ENCODE measurements around the gene GBP1. TPM values are rescaled to one million over a fixed set of nuclear protein-coding genes. Genes with fewer than 3 reads are reported as not detected.

GBP1 gene
- total and polyA plus RNA-seq, 2 experiments from 2014 or later: 19.2 to 25.2 TPM

DNA sequence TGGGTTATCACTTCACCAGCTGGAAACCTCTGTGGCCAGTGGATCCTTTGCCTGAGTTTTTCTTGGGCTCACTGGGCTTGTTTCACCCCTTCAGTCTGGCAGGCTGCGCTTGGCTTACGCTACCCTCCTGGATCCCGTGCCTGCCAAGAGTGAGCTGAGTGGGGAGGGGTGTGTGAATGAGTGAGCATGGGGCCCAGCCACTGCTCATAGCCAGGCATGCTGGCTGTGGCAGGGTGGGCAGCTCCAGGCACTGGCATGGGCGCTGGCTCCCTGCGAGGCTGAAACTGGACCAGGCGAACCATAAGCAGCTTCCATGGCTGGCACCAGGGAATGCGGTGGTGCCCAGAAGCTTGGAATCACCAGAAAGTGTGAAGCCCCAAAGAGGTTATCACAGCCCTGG lies 22.5 kb downstream of the GBP1 start:
- H3F3A ChIP-seq (ENCODE audit: insufficient read depth): peaks cover 5% of the 10 kb centered on the region; the same call in 1 of the 2 replicates

DNA sequence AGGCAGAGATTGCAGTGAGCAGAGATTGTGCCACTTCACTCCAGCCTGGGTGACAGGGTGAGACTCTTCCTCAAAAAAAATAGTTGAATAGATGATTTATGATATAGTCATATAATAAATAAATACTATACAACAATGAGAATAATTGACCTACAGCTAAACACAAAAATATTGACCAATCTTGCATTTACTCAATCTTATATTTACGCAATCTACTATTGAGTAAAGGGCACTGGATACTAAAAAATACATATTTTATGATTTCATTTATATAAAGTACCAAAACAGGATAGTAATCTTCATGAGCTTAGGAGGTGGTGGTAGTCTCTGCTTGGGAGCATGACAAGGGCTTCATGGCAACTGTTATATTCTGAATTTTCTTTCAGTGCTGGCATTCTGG lies 23.3 kb downstream of the GBP1 start:
- in situ Hi-C loops (cut with MboI): no loop called here
- 96% methylated on average over 1 of the region's 1 CpG for WGBS, 2 experiments (ENCODE audit: low coverage in 1 of 2, low lambda C conversion rate in 2 of 2, missing lambda C conversion rate in 2 of 2)
- H3K27me3 ChIP-seq (replicated peaks; ENCODE audit: insufficient read depth): no peaks in the 10 kb centered on the region
- peaks cover 5% of the 10 kb centered on the region; the same call in 1 of the 2 replicates for H3F3A ChIP-seq (ENCODE audit: insufficient read depth)
- no peak overlapping the region for H3K4me3 ChIP-seq
- DNase-seq: no peak
- no peak overlapping the region for H3K4me2 ChIP-seq (ENCODE audit: unreplicated experiment)
- H2AFZ ChIP-seq: no peak overlapping the region
- H3K79me2 ChIP-seq (ENCODE audit: insufficient read depth): no peaks in the 10 kb centered on the region
- H3K27ac ChIP-seq: no peak overlapping the region
- H3K9me2 ChIP-seq (ENCODE audit: insufficient read depth): no peaks in the 10 kb centered on the region
- H3K9ac ChIP-seq: no peak overlapping the region
- H3K9me3 ChIP-seq (ENCODE audit: low read depth): no peaks in the 10 kb centered on the region
- H4K20me1 ChIP-seq (ENCODE audit: insufficient read depth): no peaks in the 10 kb centered on the region
- H3K36me3 ChIP-seq (ENCODE audit: low read depth): no peaks in the 10 kb centered on the region
- TF ChIP-seq EZH2phosphoT487 (IDR thresholded peaks at IDR 0.05; ENCODE audit: insufficient read depth, low read depth) (no peak), EZH2 (IDR thresholded peaks at IDR 0.05; ENCODE audit: insufficient read depth, poor library complexity, severe bottlenecking) (no peak)
- H3K4me1 ChIP-seq (ENCODE audit: insufficient read depth): peaks cover 8% of the 10 kb centered on the region

More for the DNA sequence above, 22.5 kb downstream of the GBP1 start:
- H3K4me3 ChIP-seq: no peak overlapping the region
- H3K4me1 ChIP-seq (ENCODE audit: insufficient read depth): peaks cover 8% of the 10 kb centered on the region
- H3K27ac ChIP-seq: no peak overlapping the region
- 88 to 92% methylated on average over 7 of the region's 7 CpGs for WGBS, 2 experiments (ENCODE audit: low coverage in 1 of 2, low lambda C conversion rate in 2 of 2, missing lambda C conversion rate in 2 of 2)
- no peak overlapping the region for H2AFZ ChIP-seq
- no peak for DNase-seq
- H3K9ac ChIP-seq: no peak overlapping the region
- H4K20me1 ChIP-seq (ENCODE audit: insufficient read depth): no peaks in the 10 kb centered on the region
- H3K36me3 ChIP-seq (ENCODE audit: low read depth): no peaks in the 10 kb centered on the region
- H3K9me3 ChIP-seq (ENCODE audit: low read depth): no peaks in the 10 kb centered on the region
- no peaks in the 10 kb centered on the region for H3K27me3 ChIP-seq (replicated peaks; ENCODE audit: insufficient read depth)
- no peak overlapping the region for H3K4me2 ChIP-seq (ENCODE audit: unreplicated experiment)
- no peaks in the 10 kb centered on the region for H3K9me2 ChIP-seq (ENCODE audit: insufficient read depth)
- H3K79me2 ChIP-seq (ENCODE audit: insufficient read depth): no peaks in the 10 kb centered on the region
- in situ Hi-C loops (cut with MboI): no loop called here
- TF ChIP-seq EZH2 (IDR thresholded peaks at IDR 0.05; ENCODE audit: insufficient read depth, poor library complexity, severe bottlenecking) (no peak), EZH2phosphoT487 (IDR thresholded peaks at IDR 0.05; ENCODE audit: insufficient read depth, low read depth) (no peak)

- Histone ChIP-seq H3K4me2 (ENCODE audit: unreplicated experiment) (no peak overlapping the region), H3K79me2 (ENCODE audit: insufficient read depth) (no peaks in the 10 kb centered on the region), H3F3A (ENCODE audit: insufficient read depth) (peaks cover 5% of the 10 kb centered on the region; the same call in 1 of the 2 replicates), H3K9me2 (ENCODE audit: insufficient read depth) (no peaks in the 10 kb centered on the region), H3K36me3 (ENCODE audit: low read depth) (no peaks in the 10 kb centered on the region), H2AFZ (no peak overlapping the region), H4K20me1 (ENCODE audit: insufficient read depth) (no peaks in the 10 kb centered on the region), H3K4me3 (no peak overlapping the region), H3K27ac (no peak overlapping the region), H3K27me3 (replicated peaks; ENCODE audit: insufficient read depth) (no peaks in the 10 kb centered on the region), H3K9ac (no peak overlapping the region), H3K9me3 (ENCODE audit: low read depth) (no peaks in the 10 kb centered on the region), H3K4me1 (ENCODE audit: insufficient read depth) (peaks cover 8% of the 10 kb centered on the region)
- WGBS, 2 experiments (ENCODE audit: low coverage in 1 of 2, low lambda C conversion rate in 2 of 2, missing lambda C conversion rate in 2 of 2): 53 to 64% methylated on average over 3 of the region's 3 CpGs
- peak; percentile 76 for DNase-seq
- TF ChIP-seq EZH2phosphoT487 (IDR thresholded peaks at IDR 0.05; ENCODE audit: insufficient read depth, low read depth): no peak
- TF ChIP-seq EZH2 (IDR thresholded peaks at IDR 0.05; ENCODE audit: insufficient read depth, poor library complexity, severe bottlenecking): no peak
- in situ Hi-C loops (cut with MboI): no loop called here
These were observed 23.8 kb downstream of the GBP1 start for GRCh38 chr1:89041119-89041641.

DNA sequence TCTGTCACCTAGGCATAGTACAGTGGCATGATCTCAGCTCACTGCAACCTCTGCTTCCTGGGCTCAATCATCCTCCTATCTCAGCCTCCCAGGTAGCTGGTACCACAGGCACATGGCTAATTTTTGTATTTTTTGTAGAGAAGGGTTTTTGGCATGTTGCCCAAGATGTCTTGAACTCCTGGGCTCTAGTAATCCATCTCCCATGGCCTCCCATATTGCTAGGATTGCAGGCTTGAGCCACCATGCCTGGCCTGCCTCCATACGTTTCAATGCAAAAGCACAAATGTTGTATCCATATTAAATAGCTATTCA lies 24.7 kb downstream of the GBP1 start:
- in situ Hi-C loops (cut with MboI): no loop called here
- no peak overlapping the region for H2AFZ ChIP-seq
- H3K36me3 ChIP-seq (ENCODE audit: low read depth): no peaks in the 10 kb centered on the region
- WGBS, 2 experiments (ENCODE audit: low coverage in 1 of 2, low lambda C conversion rate in 2 of 2, missing lambda C conversion rate in 2 of 2): 91 to 100% methylated on average over 1 of the region's 1 CpG
- DNase-seq: no peak
- H3F3A ChIP-seq (ENCODE audit: insufficient read depth): peaks cover 5% of the 10 kb centered on the region; the same call in 1 of the 2 replicates
- no peak overlapping the region for H3K4me3 ChIP-seq
- H3K4me2 ChIP-seq (ENCODE audit: unreplicated experiment): no peak overlapping the region
- TF ChIP-seq EZH2 (IDR thresholded peaks at IDR 0.05; ENCODE audit: insufficient read depth, poor library complexity, severe bottlenecking) (no peak), EZH2phosphoT487 (IDR thresholded peaks at IDR 0.05; ENCODE audit: insufficient read depth, low read depth) (no peak)
- H3K9me2 ChIP-seq (ENCODE audit: insufficient read depth): no peaks in the 10 kb centered on the region
- no peak overlapping the region for H3K9ac ChIP-seq
- H3K27me3 ChIP-seq (replicated peaks; ENCODE audit: insufficient read depth): no peaks in the 10 kb centered on the region
- no peaks in the 10 kb centered on the region for H4K20me1 ChIP-seq (ENCODE audit: insufficient read depth)
- peaks cover 8% of the 10 kb centered on the region for H3K4me1 ChIP-seq (ENCODE audit: insufficient read depth)
- H3K27ac ChIP-seq: no peak overlapping the region
- H3K79me2 ChIP-seq (ENCODE audit: insufficient read depth): no peaks in the 10 kb centered on the region
- no peaks in the 10 kb centered on the region for H3K9me3 ChIP-seq (ENCODE audit: low read depth)

DNA sequence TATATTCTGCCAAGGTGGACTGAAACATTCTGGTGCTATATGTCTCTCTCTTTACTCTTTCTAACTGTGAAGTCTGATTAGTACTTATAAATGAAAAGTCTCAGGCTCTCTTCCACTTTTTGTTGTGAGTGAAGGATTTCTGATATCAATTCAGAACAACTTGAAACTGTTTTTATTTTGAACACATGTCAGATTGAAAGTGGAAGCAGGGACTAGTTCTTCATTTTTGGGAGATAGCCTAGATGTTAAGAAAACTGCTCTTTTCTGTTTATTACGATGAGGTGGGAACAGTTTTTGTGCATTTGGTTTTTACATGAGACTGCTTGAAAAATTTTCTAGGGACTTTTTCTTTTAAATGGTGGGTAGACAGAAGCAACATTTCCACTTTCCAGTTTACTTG lies 27.8 kb downstream of the GBP1 start:
- peaks cover 5% of the 10 kb centered on the region; the same call in 1 of the 2 replicates for H3F3A ChIP-seq (ENCODE audit: insufficient read depth)
- H3K4me2 ChIP-seq (ENCODE audit: unreplicated experiment): no peak overlapping the region
- H2AFZ ChIP-seq: no peak overlapping the region
- WGBS, 2 experiments (ENCODE audit: low coverage in 1 of 2, low lambda C conversion rate in 2 of 2, missing lambda C conversion rate in 2 of 2): 71 to 92% methylated on average over 1 of the region's 1 CpG
- no peaks in the 10 kb centered on the region for H3K9me2 ChIP-seq (ENCODE audit: insufficient read depth)
- no peaks in the 10 kb centered on the region for H3K79me2 ChIP-seq (ENCODE audit: insufficient read depth)
- H4K20me1 ChIP-seq (ENCODE audit: insufficient read depth): no peaks in the 10 kb centered on the region
- TF ChIP-seq EZH2 (IDR thresholded peaks at IDR 0.05; ENCODE audit: insufficient read depth, poor library complexity, severe bottlenecking) (no peak), EZH2phosphoT487 (IDR thresholded peaks at IDR 0.05; ENCODE audit: insufficient read depth, low read depth) (no peak)
- no peaks in the 10 kb centered on the region for H3K36me3 ChIP-seq (ENCODE audit: low read depth)
- no peak overlapping the region for H3K27ac ChIP-seq
- no peak overlapping the region for H3K9ac ChIP-seq
- no peak for DNase-seq
- H3K4me1 ChIP-seq (ENCODE audit: insufficient read depth): peaks cover 8% of the 10 kb centered on the region
- no peak overlapping the region for H3K4me3 ChIP-seq
- H3K27me3 ChIP-seq (replicated peaks; ENCODE audit: insufficient read depth): no peaks in the 10 kb centered on the region
- in situ Hi-C loops (cut with MboI): no loop called here
- H3K9me3 ChIP-seq (ENCODE audit: low read depth): no peaks in the 10 kb centered on the region
